ENCODE results near the gene LRIT1. TPM values are rescaled to one million over a fixed set of nuclear protein-coding genes. Genes with fewer than 3 reads are reported as not detected.
A peak's percentile ranks its signal among the peaks of the same experiment; 100 is the strongest.

The LRIT1 gene
- total RNA-seq, 4 donors from 2014 or later, result not detected

GRCh38 chr10:84197643-84198042 is 43.7 kb downstream of the LRIT1 start:
- no peak for DNase-seq
- no peak for TF ChIP-seq POLR2A (IDR thresholded peaks at IDR 0.05)
- no peak for TF ChIP-seq CTCF (IDR thresholded peaks at IDR 0.05)
- peak overlapping the region in 2 of 4 donors; percentile 72 to 81 for H3K27ac ChIP-seq

GRCh38 chr10:84196941-84197340 is 44.4 kb downstream of the LRIT1 start:
- Histone ChIP-seq H3K4me3 (no peak overlapping the region), H3K27ac (peak overlapping the region in 2 of 4 donors; percentile 72 to 81), H3K9me3 (no peaks in the 10 kb centered on the region), H3K36me3 (no peaks in the 10 kb centered on the region), H3K27me3 (peaks cover 0 to 6% of the 10 kb centered on the region in 2 donors), H3K4me1 (peaks cover 3 to 66% (median 9%) of the 10 kb centered on the region in 4 donors)
- TF ChIP-seq POLR2A (IDR thresholded peaks at IDR 0.05) (no peak), CTCF (IDR thresholded peaks at IDR 0.05) (no peak)
- DNase-seq, result no peak

More at GRCh38 chr10:84197643-84198042, 43.7 kb downstream of the LRIT1 start:
- H3K9me3 ChIP-seq, result no peaks in the 10 kb centered on the region
- H3K4me1 ChIP-seq, result peaks cover 3 to 67% (median 9%) of the 10 kb centered on the region in 4 donors
- H3K4me3 ChIP-seq, result no peak overlapping the region
- H3K27me3 ChIP-seq, result peaks cover 0 to 6% of the 10 kb centered on the region in 2 donors
- H3K36me3 ChIP-seq, result no peaks in the 10 kb centered on the region

GRCh38 chr10:84196083-84196482 is 45.3 kb downstream of the LRIT1 start:
- TF ChIP-seq POLR2A (IDR thresholded peaks at IDR 0.05) (peak; percentile 18 to 28), CTCF (IDR thresholded peaks at IDR 0.05) (peak in 3 of 6 experiments; percentile 21 to 43 (median 39))
- H3K27me3 ChIP-seq, result peaks cover 0 to 6% of the 10 kb centered on the region in 2 donors
- H3K27ac ChIP-seq, result peak overlapping the region in 2 of 4 donors; percentile 24 to 81
- peak in 1 of 3 donors; percentile 66 for DNase-seq
- H3K36me3 ChIP-seq, result no peaks in the 10 kb centered on the region
- H3K4me3 ChIP-seq, result peak overlapping the region in 1 of 4 donors; percentile 70
- peaks cover 3 to 58% (median 9%) of the 10 kb centered on the region in 4 donors for H3K4me1 ChIP-seq
- H3K9me3 ChIP-seq, result no peaks in the 10 kb centered on the region

GRCh38 chr10:84195044-84195830 is 46.1 kb downstream of the LRIT1 start:
- H3K4me1 ChIP-seq, result peaks cover 3 to 59% (median 9%) of the 10 kb centered on the region in 4 donors
- H3K9me3 ChIP-seq, result no peaks in the 10 kb centered on the region
- peak in 1 of 3 donors; percentile 43 for DNase-seq
- no peaks in the 10 kb centered on the region for H3K36me3 ChIP-seq
- TF ChIP-seq CTCF (IDR thresholded peaks at IDR 0.05), result no peak
- TF ChIP-seq POLR2A (IDR thresholded peaks at IDR 0.05), result no peak
- H3K27ac ChIP-seq, result peak overlapping the region in 3 of 4 donors; percentile 24 to 81 (median 49)
- H3K4me3 ChIP-seq, result peak overlapping the region; percentile 39 to 70 (median 54)
- H3K27me3 ChIP-seq, result peaks cover 0 to 6% of the 10 kb centered on the region in 2 donors

GRCh38 chr10:84194424-84195043 is 46.8 kb downstream of the LRIT1 start, which contains the start of gene CDHR1:
CDHR1 (plus strand) TSS chr10:84194537; CDS start chr10:84194761, 224 bp downstream.
- peak; percentile 26 to 84 (median 64) for DNase-seq

More at GRCh38 chr10:84194424-84195043, 46.8 kb downstream of the LRIT1 start, which contains the start of gene CDHR1:
- Histone ChIP-seq H3K4me1 (peaks cover 3 to 60% (median 9%) of the 10 kb centered on the region in 4 donors), H3K9me3 (no peaks in the 10 kb centered on the region), H3K27me3 (peaks cover 0 to 6% of the 10 kb centered on the region in 2 donors), H3K36me3 (no peaks in the 10 kb centered on the region), H3K27ac (peak within 1 kb of the TSS in 3 of 4 donors; percentile 24 to 81 (median 49)), H3K4me3 (peak within 1 kb of the TSS; percentile 39 to 70 (median 54))
- TF ChIP-seq CTCF (IDR thresholded peaks at IDR 0.05) (no peak), POLR2A (IDR thresholded peaks at IDR 0.05) (no peak)
